GM23248 (cell line): ENCODE results near the gene SSX4B. TPM values are rescaled to one million over a fixed set of nuclear protein-coding genes. Genes with fewer than 3 reads are reported as not detected.
"Not testable (repeated sequence)": the region's sequence is repeated elsewhere in the genome, so short reads cannot be mapped to it uniquely, and the experiment has no call there.

Source experiments
- DNase-seq: peaks from one replicate; pipeline ENCODE4 v3.0.0-alpha.2; 2015
- H2AFZ ChIP-seq: fragments of 200-600 bp; sonication (generic); 2 replicates; pipeline ENCODE4 v1.6.1; 2016; ENCODE audit warnings: antibody characterized with exemption
- H3F3A ChIP-seq: fragments of 200-600 bp; sonication (generic); 2 replicates; pipeline ENCODE4 v1.6.1; 2016; ENCODE audit warnings: mild to moderate bottlenecking, antibody characterized with exemption, mixed run types; ENCODE audit not compliant: insufficient read depth
- H3K27ac ChIP-seq: fragments of 200-600 bp; sonication (generic); 2 replicates; pipeline ENCODE4 v1.5.1; 2016; ENCODE audit warnings: mild to moderate bottlenecking
- H3K27me3 ChIP-seq: fragments of 200-600 bp; sonication (generic); replicated peaks from 2 replicates; pipeline ENCODE4 v1.6.1; 2016; ENCODE audit warnings: mild to moderate bottlenecking; ENCODE audit not compliant: insufficient read depth
- H3K36me3 ChIP-seq: fragments of 200-600 bp; sonication (generic); 2 replicates; pipeline ENCODE4 v1.6.1; 2016; ENCODE audit warnings: low read depth, mild to moderate bottlenecking
- H3K4me1 ChIP-seq: fragments of 200-600 bp; sonication (generic); 2 replicates; pipeline ENCODE4 v1.6.1; 2016; ENCODE audit warnings: mild to moderate bottlenecking; ENCODE audit not compliant: insufficient read depth
- H3K4me2 ChIP-seq: fragments of 200-600 bp; sonication (generic); one replicate; pipeline ENCODE4 v1.6.1; 2016; ENCODE audit warnings: mild to moderate bottlenecking; ENCODE audit not compliant: unreplicated experiment
- H3K4me3 ChIP-seq: fragments of 200-600 bp; sonication (generic); 2 replicates; pipeline ENCODE4 v1.5.1; 2016; ENCODE audit warnings: mild to moderate bottlenecking
- H3K79me2 ChIP-seq: fragments of 200-600 bp; sonication (generic); 2 replicates; pipeline ENCODE4 v1.6.1; 2016; ENCODE audit warnings: mild to moderate bottlenecking; ENCODE audit not compliant: insufficient read depth
- H3K9ac ChIP-seq: fragments of 200-600 bp; sonication (generic); 2 replicates; pipeline ENCODE4 v1.6.1; 2016; ENCODE audit warnings: mild to moderate bottlenecking
- H3K9me2 ChIP-seq: fragments of 200-600 bp; sonication (generic); 2 replicates; pipeline ENCODE4 v1.6.1; 2016; ENCODE audit warnings: mixed run types, mild to moderate bottlenecking, moderate library complexity; ENCODE audit not compliant: insufficient read depth
- H3K9me3 ChIP-seq: fragments of 200-600 bp; sonication (generic); one replicate; pipeline ENCODE4 v1.6.1; 2017; ENCODE audit warnings: low read depth
- H4K20me1 ChIP-seq: fragments of 200-600 bp; sonication (generic); 2 replicates; pipeline ENCODE4 v1.6.0; 2016; ENCODE audit not compliant: insufficient read depth
- EZH2 ChIP-seq: fragments of 200-600 bp; sonication (generic); IDR thresholded peaks from 2 replicates; pipeline ENCODE4 v1.6.1; 2018; ENCODE audit warnings: antibody characterized with exemption, mild to moderate bottlenecking; ENCODE audit not compliant: insufficient read depth, poor library complexity, severe bottlenecking
- EZH2phosphoT487 ChIP-seq: fragments of 200-600 bp; sonication (generic); IDR thresholded peaks from 2 replicates; pipeline ENCODE4 v1.6.1; 2018; ENCODE audit warnings: antibody characterized with exemption, moderate library complexity, mild to moderate bottlenecking, low read depth; ENCODE audit not compliant: insufficient read depth
- WGBS, 2 experiments: methylation state at CpG; one replicate each; pipeline ENCODE4 v1.1.6; 2015 to 2017; ENCODE audit warnings: low lambda C conversion rate in 2 of 2, low coverage in 1 of 2; ENCODE audit errors: missing lambda C conversion rate in 2 of 2; 5-methylcytosine and 5-hydroxymethylcytosine counted together
- in situ Hi-C: fragments of 300-500 bp; cut with MboI; formaldehyde crosslinking; loops from 2 replicates; pipeline ENCODE4 v1.15.0; 2020
- polyA plus RNA-seq: library from polyadenylated mRNA; unstranded; fragments of >200 nt; fragmentation: Nextera tagmentation; extraction: Ambion mirVana; gene quantifications from 2 replicates; pipeline ENCODE4 v1.2.1, GENCODE V29; 2016
- small RNA-seq: library from RNA; depleted of rRNA; stranded (forward); fragments of <200 nt; gene quantifications from one replicate; pipeline ENCODE3, GENCODE V24; 2014; ENCODE audit warnings: low read depth, low replicate concordance
- total RNA-seq: library from RNA; depleted of rRNA; stranded (reverse); fragments of >200 nt; shearing (Covaris generic); gene quantifications from 2 replicates; pipeline ENCODE4 v1.2.3, GENCODE V29; 2014; rRNA removed

The SSX4B gene
- total and polyA plus RNA-seq, 2 experiments from 2014 or later = not detected

GRCh38 chrX:48357681-48358080, 54.1 kb downstream of the SSX4B start:
- Histone ChIP-seq H3K4me2 (no peak overlapping the region), H4K20me1 (no peaks in the 10 kb centered on the region), H3K27ac (no peak overlapping the region), H3K9me3 (no peaks in the 10 kb centered on the region), H3F3A (no peaks in the 10 kb centered on the region), H2AFZ (no peak overlapping the region), H3K4me3 (no peak overlapping the region), H3K4me1 (no peaks in the 10 kb centered on the region), H3K27me3 (no peaks in the 10 kb centered on the region), H3K79me2 (no peaks in the 10 kb centered on the region), H3K36me3 (no peaks in the 10 kb centered on the region), H3K9ac (no peak overlapping the region), H3K9me2 (no peaks in the 10 kb centered on the region)
- TF ChIP-seq EZH2 (no peak), EZH2phosphoT487 (no peak)
- DNase-seq = no peak
- WGBS, 2 experiments = 71% methylated on average over 7 to 8 of the region's 8 CpGs
- in situ Hi-C loops = no loop called here

GRCh38 chrX:48356315-48357094, 55.3 kb downstream of the SSX4B start, which contains the start of gene SSX3:
TSS of gene SSX3 (minus strand) at chrX:48356703. CDS start at chrX:48355249, 1,454 bp downstream.
- H3F3A ChIP-seq, H3K4me1 ChIP-seq, H3K9me3 ChIP-seq, H3K27ac ChIP-seq, H3K27me3 ChIP-seq, H2AFZ ChIP-seq, H3K4me3 ChIP-seq, H3K36me3 ChIP-seq, DNase-seq, H3K9me2 ChIP-seq, in situ Hi-C loops, H3K9ac ChIP-seq, H4K20me1 ChIP-seq, H3K79me2 ChIP-seq, H3K4me2 ChIP-seq: not testable (repeated sequence)
- WGBS, 2 experiments = 73 to 81% methylated on average over 18 to 19 of the region's 19 CpGs

Small RNA genes lying within 50 kb of the gene (small RNA-seq; reads per million reads assigned to genes)
- not detected for gene AL606490.4
- not detected for gene AL606490.7

Other genes with a start within 250 kb of the SSX4B start
- not detected in 2 replicates for gene SSX5, start 215.2 kb downstream of the SSX4B start, total RNA-seq
- gene SSX5, start 215.2 kb downstream of the SSX4B start, polyA plus RNA-seq = not detected in 2 replicates
- not detected in 2 replicates for gene SSX1, start 156.6 kb downstream of the SSX4B start, total RNA-seq
- not detected in 2 replicates for gene SSX1, start 156.6 kb downstream of the SSX4B start, polyA plus RNA-seq
- gene SSX3, start 55.3 kb downstream of the SSX4B start, total RNA-seq = not detected in 2 replicates
- not detected in 2 replicates for gene SSX3, start 55.3 kb downstream of the SSX4B start, polyA plus RNA-seq
- not detected in 2 replicates for gene SSX4, start 28.4 kb downstream of the SSX4B start, total RNA-seq
- gene SSX4, start 28.4 kb downstream of the SSX4B start, polyA plus RNA-seq = not detected in 2 replicates
- gene SLC38A5, start 58.3 kb upstream of the SSX4B start, total RNA-seq = 34.5 and 35.3 TPM in 2 replicates
- 31.5 and 32.4 TPM in 2 replicates for gene SLC38A5, start 58.3 kb upstream of the SSX4B start, polyA plus RNA-seq
- gene FTSJ1, start 64.2 kb upstream of the SSX4B start, total RNA-seq = 95.2 and 152 TPM in 2 replicates
- 64.9 and 70.6 TPM in 2 replicates for gene FTSJ1, start 64.2 kb upstream of the SSX4B start, polyA plus RNA-seq
- gene PORCN, start 97.0 kb upstream of the SSX4B start, total RNA-seq = 15.4 and 32.2 TPM in 2 replicates
- 20.3 and 22.9 TPM in 2 replicates for gene PORCN, start 97.0 kb upstream of the SSX4B start, polyA plus RNA-seq
- gene EBP, start 109.8 kb upstream of the SSX4B start, total RNA-seq = 17.0 and 21.1 TPM in 2 replicates
- 45.0 and 48.3 TPM in 2 replicates for gene EBP, start 109.8 kb upstream of the SSX4B start, polyA plus RNA-seq
- 7.9 and 8.2 TPM in 2 replicates for gene TBC1D25, start 127.8 kb upstream of the SSX4B start, total RNA-seq
- gene TBC1D25, start 127.8 kb upstream of the SSX4B start, polyA plus RNA-seq = 8.5 and 8.6 TPM in 2 replicates
- 188 and 210 TPM in 2 replicates for gene RBM3, start 162.5 kb upstream of the SSX4B start, total RNA-seq
- gene RBM3, start 162.5 kb upstream of the SSX4B start, polyA plus RNA-seq = 143 and 150 TPM in 2 replicates
- 120 and 149 TPM in 2 replicates for gene WDR13, start 185.5 kb upstream of the SSX4B start, total RNA-seq
- 89.7 and 92.4 TPM in 2 replicates for gene WDR13, start 185.5 kb upstream of the SSX4B start, polyA plus RNA-seq